H1 (cell line): ENCODE data around the gene RPN2. TPM values are rescaled to one million over a fixed set of nuclear protein-coding genes. Genes with fewer than 3 reads are reported as not detected.
A peak's percentile ranks its signal among the peaks of the same experiment; 100 is the strongest.

Experiments used
- CTCF ChIA-PET: fragments of 300-600 bp; sonication (Branson Sonifier 250); formaldehyde crosslinking; loops from one replicate; lab custom pipeline; 2021; ENCODE audit not compliant: partially characterized antibody; lab: Charles Lee
- POLR2A ChIA-PET: fragments of 300-600 bp; sonication (Branson Sonifier 250); formaldehyde crosslinking; loops from one replicate; lab custom pipeline; 2021; ENCODE audit warnings: inconsistent platforms; ENCODE audit not compliant: partially characterized antibody; lab: Charles Lee
- DNase-seq, 2 experiments: peaks; one replicate each; pipeline versions ENCODE4 v3.0.0 to v3.0.0-alpha.2; 2010 to 2022; ENCODE audit warnings: low spot score in 2 of 2, low read depth in 1 of 2, mixed read lengths in 1 of 2
- FAIRE-seq: peaks from 2 replicates; lab custom pipeline; 2011; peaks lifted over from hg19 to GRCh38; lab: Jason Lieb, UNC
- H2AFZ ChIP-seq: 2 replicates; pipeline ENCODE4 v1.8.1; 2012; ENCODE audit warnings: low read length, inconsistent platforms
- H2AK5ac ChIP-seq: 2 replicates; pipeline ENCODE4 v1.6.1; 2013; ENCODE audit warnings: low read depth, low read length
- H2BK120ac ChIP-seq: replicated peaks from 2 replicates; pipeline ENCODE3; 2013; ENCODE audit warnings: low read depth, low read length, inconsistent platforms
- H2BK12ac ChIP-seq: 2 replicates; pipeline ENCODE4 v1.6.1; 2013; ENCODE audit warnings: low read depth, low read length
- H2BK15ac ChIP-seq: 2 replicates; pipeline ENCODE4 v1.6.1; 2013; ENCODE audit warnings: low read length
- H2BK20ac ChIP-seq: 2 replicates; pipeline ENCODE4 v1.6.1; 2013; ENCODE audit warnings: low read length
- H2BK5ac ChIP-seq: 2 replicates; pipeline ENCODE4 v1.6.1; 2013; ENCODE audit warnings: low read depth, low read length
- H3K14ac ChIP-seq: 2 replicates; pipeline ENCODE4 v1.6.1; 2013; ENCODE audit warnings: inconsistent platforms; ENCODE audit not compliant: insufficient read length
- H3K18ac ChIP-seq: 2 replicates; pipeline ENCODE4 v1.6.1; 2013; ENCODE audit warnings: low read length; ENCODE audit errors: extremely low read depth
- H3K23ac ChIP-seq: 2 replicates; pipeline ENCODE4 v1.6.1; 2013; ENCODE audit warnings: inconsistent platforms; ENCODE audit not compliant: insufficient read length
- H3K23me2 ChIP-seq: 2 replicates; pipeline ENCODE4 v1.6.1; 2013; ENCODE audit warnings: low read depth, low read length
- H3K27ac ChIP-seq: 2 replicates; pipeline ENCODE4 v1.6.1; 2011; ENCODE audit warnings: low read depth, low read length, inconsistent platforms
- H3K27me3 ChIP-seq, 4 experiments: replicated peaks in 1 of 4; 1 replicate in 1 of 4; 2 replicates in 3 of 4; pipeline versions ENCODE4 v1.6.1 to v1.8.1; 2011 to 2013; ENCODE audit warnings: low read length in 3 of 4, mild to moderate bottlenecking in 3 of 4, inconsistent platforms in 2 of 4, mixed read lengths in 2 of 4, moderate library complexity in 1 of 4; ENCODE audit not compliant: control insufficient read depth in 3 of 4, insufficient read depth in 3 of 4; ENCODE audit errors: extremely low read depth in 1 of 4
- H3K36me3 ChIP-seq, 4 experiments: 2 replicates each; pipeline versions ENCODE4 v1.6.1 to v1.8.1; 2011 to 2013; ENCODE audit warnings: mild to moderate bottlenecking in 4 of 4, low read length in 3 of 4, moderate library complexity in 2 of 4, control low read depth in 1 of 4, inconsistent platforms in 1 of 4; ENCODE audit not compliant: insufficient read depth in 4 of 4, control insufficient read depth in 2 of 4
- H3K4ac ChIP-seq: replicated peaks from 2 replicates; pipeline ENCODE3; 2013; ENCODE audit warnings: low read length, low read depth, mixed read lengths, inconsistent platforms; ENCODE audit not compliant: insufficient read length
- H3K4me1 ChIP-seq, 4 experiments: replicated peaks in 1 of 4; 1 replicate in 1 of 4; 2 replicates in 3 of 4; pipeline versions ENCODE4 v1.6.1 to v1.8.1; 2011 to 2013; ENCODE audit warnings: low read length in 3 of 4, inconsistent platforms in 2 of 4, mixed read lengths in 1 of 4; ENCODE audit not compliant: insufficient read depth in 4 of 4, control insufficient read depth in 3 of 4
- H3K4me2 ChIP-seq, 2 experiments: 2 replicates each; pipeline versions ENCODE4 v1.6.1 to v1.8.1; 2011 to 2013; ENCODE audit warnings: low read depth in 2 of 2, low read length in 2 of 2, control low read depth in 1 of 2, inconsistent platforms in 1 of 2, mild to moderate bottlenecking in 1 of 2; ENCODE audit not compliant: insufficient read depth in 1 of 2
- H3K4me3 ChIP-seq, 4 experiments: fragments of 200-600, 300-600 bp in 1 of 4; sonication (generic), shearing (Covaris generic), sonication (Bioruptor Twin) in 1 of 4; 2 replicates each; pipeline versions ENCODE4 v1.5.1 to v1.8.1; 2011 to 2016; ENCODE audit warnings: low read length in 4 of 4, low read depth in 3 of 4, control low read depth in 2 of 4, inconsistent platforms in 2 of 4, mild to moderate bottlenecking in 2 of 4, mixed read lengths in 1 of 4, moderate library complexity in 1 of 4; ENCODE audit not compliant: insufficient read depth in 2 of 4; ENCODE audit errors: extremely low read depth in 1 of 4
- H3K56ac ChIP-seq: replicated peaks from 2 replicates; pipeline ENCODE3; 2013; ENCODE audit warnings: low read depth, mild to moderate bottlenecking, mixed read lengths, low read length, inconsistent platforms; ENCODE audit not compliant: insufficient read length
- H3K79me1 ChIP-seq: 2 replicates; pipeline ENCODE4 v1.6.1; 2013; ENCODE audit warnings: low read depth, low read length, control low read depth
- H3K79me2 ChIP-seq, 2 experiments: 2 replicates each; pipeline versions ENCODE4 v1.6.1 to v1.8.1; 2012 to 2013; ENCODE audit warnings: low read length in 2 of 2, mild to moderate bottlenecking in 2 of 2, inconsistent platforms in 1 of 2; ENCODE audit not compliant: insufficient read depth in 2 of 2, control insufficient read depth in 1 of 2
- H3K9ac ChIP-seq, 4 experiments: replicated peaks in 1 of 4; 1 replicate in 1 of 4; 2 replicates in 3 of 4; pipeline versions ENCODE4 v1.6.1 to v1.8.1; 2011 to 2013; ENCODE audit warnings: low read depth in 3 of 4, low read length in 3 of 4, control low read depth in 2 of 4, mild to moderate bottlenecking in 2 of 4, moderate library complexity in 2 of 4, inconsistent platforms in 1 of 4; ENCODE audit errors: extremely low read depth in 1 of 4
- H3K9me3 ChIP-seq, 2 experiments: 2 replicates each; pipeline versions ENCODE4 v1.6.1 to v1.8.1; 2012 to 2013; ENCODE audit warnings: mild to moderate bottlenecking in 2 of 2, moderate library complexity in 2 of 2, control low read depth in 1 of 2, inconsistent platforms in 1 of 2, low read depth in 1 of 2, low read length in 1 of 2, mixed read lengths in 1 of 2; ENCODE audit not compliant: insufficient read depth in 2 of 2
- H4K20me1 ChIP-seq, 2 experiments: replicated peaks in 1 of 2; 2 replicates each; pipeline versions ENCODE3 to v1.8.1; 2011 to 2013; ENCODE audit warnings: inconsistent platforms in 2 of 2, low read length in 2 of 2, mild to moderate bottlenecking in 1 of 2; ENCODE audit not compliant: insufficient read depth in 2 of 2, control insufficient read depth in 1 of 2
- H4K5ac ChIP-seq: 2 replicates; pipeline ENCODE4 v1.6.1; 2013; ENCODE audit warnings: low read length, low read depth, mixed read lengths, inconsistent platforms; ENCODE audit not compliant: insufficient read length
- H4K8ac ChIP-seq: 2 replicates; pipeline ENCODE4 v1.8.0; 2013; ENCODE audit warnings: mild to moderate bottlenecking, moderate library complexity, low read length, inconsistent platforms; ENCODE audit not compliant: insufficient read depth; ENCODE audit errors: extremely low read depth
- H4K91ac ChIP-seq: replicated peaks from 2 replicates; pipeline ENCODE3; 2013; ENCODE audit warnings: low read length, mixed read lengths, inconsistent platforms; ENCODE audit not compliant: insufficient read length
- BCL11A ChIP-seq, 2 experiments: IDR thresholded peaks; one replicate each; pipeline ENCODE4 v1.6.1; 2011; ENCODE audit warnings: low read depth in 2 of 2, low read length in 2 of 2, mild to moderate bottlenecking in 2 of 2
- BRCA1 ChIP-seq: IDR thresholded peaks from 2 replicates; pipeline ENCODE4 v1.6.1; 2012; ENCODE audit warnings: low read depth, low read length, improper control_type of control experiment
- CBX8 ChIP-seq: fragments of 300-800, 300-1000 bp; sonication (generic); IDR thresholded peaks from 2 replicates; pipeline ENCODE4 v1.7.1; 2016; ENCODE audit warnings: low read depth, low read length, borderline replicate concordance
- EZH2 ChIP-seq: fragments of 200-600 bp; sonication (generic); IDR thresholded peaks from 2 replicates; pipeline ENCODE4 v1.7.1; 2012; ENCODE audit warnings: low read depth, mild to moderate bottlenecking, moderate library complexity, low read length, inconsistent platforms; ENCODE audit not compliant: severe bottlenecking
- JUND ChIP-seq: IDR thresholded peaks from 2 replicates; pipeline ENCODE4 v1.6.1; 2011; ENCODE audit warnings: mild to moderate bottlenecking, improper control_type of control experiment, low read length
- MAFK ChIP-seq: IDR thresholded peaks from 2 replicates; pipeline ENCODE4 v1.6.1; 2012; ENCODE audit warnings: low read depth, mild to moderate bottlenecking, improper control_type of control experiment, low read length
- POLR2A ChIP-seq, 2 experiments: IDR thresholded peaks; 1 replicate in 1 of 2; 2 replicates in 1 of 2; pipeline ENCODE4 v1.6.1; 2011; ENCODE audit warnings: low read depth in 2 of 2, low read length in 2 of 2, mild to moderate bottlenecking in 2 of 2; ENCODE audit errors: control extremely low read depth in 1 of 2
- RAD21 ChIP-seq, 2 experiments: IDR thresholded peaks in 1 of 2; conservative IDR thresholded peaks in 1 of 2; 2 replicates each; pipeline ENCODE4 v1.6.1; 2011; ENCODE audit warnings: low read depth in 2 of 2, low read length in 2 of 2, improper control_type of control experiment in 1 of 2, inconsistent platforms in 1 of 2, mild to moderate bottlenecking in 1 of 2, moderate library complexity in 1 of 2
- TEAD4 ChIP-seq: IDR thresholded peaks from 2 replicates; pipeline ENCODE4 v1.6.1; 2012; ENCODE audit warnings: low read depth, low read length, inconsistent platforms, mixed read lengths
- WGBS, 2 experiments: shearing (Covaris generic) in 1 of 2; methylation state at CpG; one replicate each; pipeline versions ENCODE4 v1.1.6 to v1.1.7; 2013 to 2015; ENCODE audit warnings: low lambda C conversion rate in 2 of 2, mixed read lengths in 2 of 2, inconsistent platforms in 1 of 2, low coverage in 1 of 2, missing lambda C conversion rate in 1 of 2; ENCODE audit not compliant: insufficient replicate concordance in 2 of 2, insufficient coverage in 1 of 2, insufficient read length in 1 of 2; ENCODE audit errors: extremely low coverage in 1 of 2, missing lambda C conversion rate in 1 of 2; 5-methylcytosine and 5-hydroxymethylcytosine counted together
- polyA plus RNA-seq, 7 experiments: library from polyadenylated mRNA; depleted of rRNA in 3 of 7; stranded (reverse) in 5 of 7; unstranded in 2 of 7; fragments of >200 nt in 5 of 7; fragments of 200-250 nt in 2 of 7; gene quantifications; 1 replicate in 5 of 7; 2 replicates in 1 of 7; 4 replicates in 1 of 7; pipeline versions ENCODE4 v1.2.1 to v1.2.3, GENCODE V29; 2011 to 2013; ENCODE audit warnings: missing spikeins in 2 of 7, mixed read lengths in 2 of 7
- total RNA-seq: library from RNA; stranded (reverse); fragmentation: NEBNext Ultra II Directional; extraction: Animal tissue kit (Norgen Biotek cat#: 25700); gene quantifications from 2 replicates; pipeline ENCODE4 v1.2.1, GENCODE V29; 2021
- TF ChIP-seq, protein P1 (sequence below): IDR thresholded peaks from 2 replicates; pipeline ENCODE4 v1.6.1; 2011; ENCODE audit warnings: low read length, improper control_type of control experiment

RPN2 gene
- total and polyA plus RNA-seq, 2 of the 8 experiments (the other 6 are each of a cell fraction or from before 2014, with no cell fraction given): 236 to 379 TPM

DNA sequence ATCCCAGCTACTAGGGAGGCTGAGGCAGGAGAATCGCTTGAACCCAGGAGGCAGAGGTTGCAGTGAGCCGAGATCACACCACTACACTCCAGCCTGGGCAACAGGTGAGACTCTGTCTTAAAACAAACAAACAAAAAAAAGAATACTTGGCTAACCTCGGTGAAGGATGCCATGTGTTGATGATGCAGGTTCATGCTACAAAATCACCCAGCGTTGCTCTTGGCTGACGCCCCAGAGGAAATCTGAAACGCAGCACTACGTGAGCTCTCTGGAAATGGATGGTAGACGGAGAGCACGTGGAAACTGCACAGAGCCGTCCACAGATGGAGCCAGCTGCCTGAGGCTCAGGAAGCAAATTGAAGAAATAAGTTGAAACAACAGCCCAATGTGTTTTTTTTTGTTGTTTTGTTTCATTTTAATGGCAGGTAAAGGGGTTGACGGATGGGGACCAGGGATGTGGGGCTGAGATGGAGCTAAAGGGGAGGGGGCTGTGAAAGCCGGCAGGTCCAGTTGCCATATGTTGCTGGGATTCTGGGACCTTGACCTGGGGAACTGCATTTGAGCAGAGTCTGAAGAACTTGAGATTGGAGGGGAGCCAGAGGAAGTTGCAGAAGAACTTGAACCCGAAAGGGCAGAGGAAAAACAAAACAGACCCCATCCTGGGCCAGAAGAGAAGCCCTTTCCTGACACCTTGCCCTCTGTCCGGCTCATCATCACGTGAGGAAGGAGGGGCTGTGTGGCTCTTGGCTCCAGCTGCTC, 97.5 kb downstream of the RPN2 start:
- Histone ChIP-seq H2BK120ac (no peak overlapping the region), H4K5ac (no peak overlapping the region), H3K27me3 (no peaks in the 10 kb centered on the region), H3K79me1 (no peaks in the 10 kb centered on the region), H2AK5ac (no peak overlapping the region), H3K79me2 (no peaks in the 10 kb centered on the region), H3K36me3 (no peaks in the 10 kb centered on the region), H2BK20ac (no peak overlapping the region), H3K56ac (no peak overlapping the region), H2AFZ (peak overlapping the region; percentile 36; the same call in 1 of the 2 replicates), H4K91ac (no peak overlapping the region), H4K8ac (no peak overlapping the region), H2BK12ac (no peak overlapping the region), H2BK15ac (no peak overlapping the region), H3K23ac (no peak overlapping the region), H3K4me3 (no peak overlapping the region), H4K20me1 (no peaks in the 10 kb centered on the region), H3K18ac (no peak overlapping the region), H3K14ac (no peak overlapping the region), H2BK5ac (no peak overlapping the region), H3K4me1 (peaks cover 0 to 13% (median 0%) of the 10 kb centered on the region in 4 experiments; a peak in 2 of 7 replicates), H3K27ac (no peak overlapping the region), H3K23me2 (no peaks in the 10 kb centered on the region), H3K4ac (no peak overlapping the region), H3K9ac (no peak overlapping the region), H3K9me3 (no peaks in the 10 kb centered on the region), H3K4me2 (no peak overlapping the region)
- WGBS, 2 experiments: 83% methylated on average over 15 of the region's 15 CpGs; no CpG with 5 or more reads in 1 of the 2 experiments
- FAIRE-seq (no peak), DNase-seq (no peak)
- ChIA-PET CTCF (interaction anchor here (0.7 to 3.5 kb wide), 15 partner anchors 10 to 258 kb away, joined by 3 to 21 read pairs (median 4); partner anchors contain the start of gene MANBAL), POLR2A (interaction anchor here (0.6 to 1.6 kb wide), 5 partner anchors 14 to 120 kb away, joined by 3 to 4 read pairs (median 3); no protein-coding TSS in a partner anchor)
- TF ChIP-seq, protein P1, sequence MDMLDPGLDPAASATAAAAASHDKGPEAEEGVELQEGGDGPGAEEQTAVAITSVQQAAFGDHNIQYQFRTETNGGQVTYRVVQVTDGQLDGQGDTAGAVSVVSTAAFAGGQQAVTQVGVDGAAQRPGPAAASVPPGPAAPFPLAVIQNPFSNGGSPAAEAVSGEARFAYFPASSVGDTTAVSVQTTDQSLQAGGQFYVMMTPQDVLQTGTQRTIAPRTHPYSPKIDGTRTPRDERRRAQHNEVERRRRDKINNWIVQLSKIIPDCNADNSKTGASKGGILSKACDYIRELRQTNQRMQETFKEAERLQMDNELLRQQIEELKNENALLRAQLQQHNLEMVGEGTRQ: no peak
- TF ChIP-seq RAD21 (IDR thresholded peaks at IDR 0.05 in 1 of 2, conservative IDR thresholded peaks at IDR 0.05 in 1 of 2; ENCODE audit: low read depth in 2 of 2, low read length in 2 of 2) (peak; percentile 22 to 23; a peak in 2 of 4 replicates), TEAD4 (no peak), JUND (no peak), BRCA1 (no peak), EZH2 (no peak), BCL11A (IDR thresholded peaks at IDR 0.05; ENCODE audit: low read depth in 2 of 2, low read length in 2 of 2) (no peak), CBX8 (no peak), POLR2A (IDR thresholded peaks at IDR 0.05; ENCODE audit: control extremely low read depth in 1 of 2, low read depth in 2 of 2, low read length in 2 of 2) (no peak), MAFK (no peak)
